IPS DF 19.7 (cell line): ENCODE measurements around the gene CPNE4.

Experiments used
- DNase-seq: peaks from one replicate; pipeline ENCODE4 v3.0.0-alpha.2; 2013; ENCODE audit warnings: low read depth, low spot score

Gene CPNE4

DNA sequence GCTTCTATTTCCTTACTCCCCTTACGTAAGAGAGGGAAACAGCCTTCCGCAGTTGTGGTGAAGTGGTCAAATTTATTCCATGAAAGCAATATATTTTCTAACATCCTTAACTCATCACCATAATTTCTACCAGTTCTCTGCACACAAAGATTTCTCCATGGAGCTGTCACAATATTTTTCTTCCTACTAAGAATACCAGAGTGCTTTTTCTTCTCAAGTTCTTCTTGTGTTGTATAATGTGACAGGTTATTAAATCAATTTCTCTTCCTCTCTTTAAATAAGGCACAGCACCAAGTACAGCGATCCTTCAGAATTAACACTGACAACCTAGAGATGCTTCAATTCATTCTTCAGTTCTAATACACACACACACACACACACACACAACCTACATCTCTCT lies 153.0 kb downstream of the CPNE4 start:
- no peak for DNase-seq

GRCh38 chr3:131880948-131881347 lies 153.9 kb downstream of the CPNE4 start:
- DNase-seq: no peak

- no peak for DNase-seq
These were observed 166.6 kb downstream of the CPNE4 start for GRCh38 chr3:131868203-131868602.

DNA sequence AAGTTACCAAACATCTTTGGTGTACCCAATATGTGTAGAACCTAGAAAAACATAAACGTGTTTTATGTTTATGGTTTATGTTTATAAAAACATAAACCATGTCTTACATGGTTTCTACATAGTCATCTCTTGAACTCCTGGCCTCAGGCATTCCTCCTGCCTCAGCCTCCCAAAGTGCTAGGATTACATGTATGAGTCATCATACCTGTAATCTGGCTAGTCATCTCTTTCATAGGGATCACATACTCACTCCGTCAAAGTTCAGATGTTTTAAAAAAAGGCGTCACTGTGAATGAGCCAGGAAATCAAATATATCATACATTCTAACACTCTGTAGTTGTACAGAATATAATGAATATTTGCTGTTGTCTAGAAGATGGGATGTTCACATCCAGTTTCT lies 178.6 kb downstream of the CPNE4 start:
- no peak for DNase-seq

GRCh38 chr3:131850223-131850622 lies 184.6 kb downstream of the CPNE4 start:
- DNase-seq: no peak

- DNase-seq: no peak
These were observed 185.2 kb downstream of the CPNE4 start for GRCh38 chr3:131849616-131850015.

GRCh38 chr3:131847966-131848510 lies 186.8 kb downstream of the CPNE4 start:
- DNase-seq: no peak

DNA sequence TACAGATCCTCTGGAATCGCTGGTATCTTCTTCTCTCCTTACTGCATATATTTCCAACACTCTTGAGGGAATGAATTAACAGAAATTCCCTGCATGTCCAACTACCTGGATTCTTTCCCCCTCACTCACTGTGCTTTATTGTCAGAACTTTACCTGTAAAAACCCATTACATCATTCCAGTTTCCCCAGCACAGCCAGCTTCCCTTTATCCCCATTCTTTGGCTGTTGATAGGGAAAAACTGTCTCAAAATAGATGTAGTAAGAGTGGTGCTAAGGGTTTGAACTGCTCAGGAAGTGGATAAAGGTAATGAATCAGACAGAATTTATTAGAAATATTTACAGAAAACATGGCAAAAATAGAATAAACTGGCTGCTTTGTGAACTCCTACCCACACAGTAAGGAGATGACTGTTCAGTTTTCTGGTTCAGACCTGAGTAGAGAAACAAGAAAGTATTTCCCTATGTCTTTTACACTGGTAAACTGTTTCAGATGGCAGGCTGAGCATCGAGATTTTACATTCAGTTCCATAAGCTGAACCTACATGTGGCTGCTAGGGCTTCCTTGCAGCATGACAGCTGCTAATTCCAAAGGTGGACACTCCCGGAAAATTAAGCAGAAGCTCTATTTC lies 188.4 kb downstream of the CPNE4 start:
- DNase-seq: no peak

GRCh38 chr3:131843174-131843573 lies 191.6 kb downstream of the CPNE4 start:
- DNase-seq: no peak

DNA sequence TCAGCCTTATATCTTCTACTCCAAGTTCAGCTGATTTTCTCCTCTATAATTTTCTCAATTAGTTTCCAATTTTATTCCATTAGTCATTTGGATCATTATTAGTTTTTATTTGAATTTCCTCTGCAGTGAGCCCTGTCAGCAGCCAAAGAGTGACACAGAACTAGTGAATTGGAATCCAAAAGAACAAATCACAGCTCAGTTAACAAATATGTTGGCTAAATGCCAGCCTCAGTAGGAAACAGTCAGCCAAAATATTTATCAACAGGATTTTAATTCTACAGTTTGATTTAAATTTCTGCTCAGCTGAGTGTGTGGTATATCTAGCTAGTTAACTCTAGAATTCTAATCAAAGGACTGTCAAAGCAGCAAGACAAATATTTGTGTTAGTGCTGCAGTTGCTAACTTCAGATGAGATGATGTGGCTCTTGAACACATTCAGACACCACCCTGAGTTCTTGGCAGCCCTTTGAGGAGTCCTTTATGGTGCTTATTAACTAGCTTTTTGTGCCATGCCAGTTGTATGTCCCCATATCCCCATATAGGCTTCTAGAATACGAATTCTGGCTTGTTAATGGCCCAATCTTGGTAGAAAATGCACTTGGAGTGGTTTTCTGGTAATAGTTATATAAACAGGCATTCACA lies 194.5 kb downstream of the CPNE4 start:
- DNase-seq: no peak

DNA sequence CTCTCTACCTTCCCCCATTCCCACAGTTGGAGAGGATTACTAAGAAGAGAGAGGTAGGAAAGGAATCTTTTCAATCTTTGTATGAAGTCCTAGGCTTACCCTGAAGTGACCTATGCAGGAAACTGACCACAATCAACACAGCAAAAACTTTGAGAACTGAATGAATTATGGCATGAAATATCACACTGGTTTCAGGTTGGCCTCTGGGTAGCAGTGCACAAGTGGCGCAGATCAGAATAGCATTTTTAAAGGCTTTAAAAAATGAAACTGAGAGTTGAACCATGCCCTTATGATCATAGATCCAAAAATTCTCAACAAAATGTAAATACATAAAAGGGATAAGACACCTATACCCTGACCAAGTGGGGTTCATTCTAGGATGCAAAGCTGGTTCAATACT lies 198.9 kb downstream of the CPNE4 start:
- no peak for DNase-seq

GRCh38 chr3:131831608-131832007 lies 203.2 kb downstream of the CPNE4 start:
- no peak for DNase-seq

DNA sequence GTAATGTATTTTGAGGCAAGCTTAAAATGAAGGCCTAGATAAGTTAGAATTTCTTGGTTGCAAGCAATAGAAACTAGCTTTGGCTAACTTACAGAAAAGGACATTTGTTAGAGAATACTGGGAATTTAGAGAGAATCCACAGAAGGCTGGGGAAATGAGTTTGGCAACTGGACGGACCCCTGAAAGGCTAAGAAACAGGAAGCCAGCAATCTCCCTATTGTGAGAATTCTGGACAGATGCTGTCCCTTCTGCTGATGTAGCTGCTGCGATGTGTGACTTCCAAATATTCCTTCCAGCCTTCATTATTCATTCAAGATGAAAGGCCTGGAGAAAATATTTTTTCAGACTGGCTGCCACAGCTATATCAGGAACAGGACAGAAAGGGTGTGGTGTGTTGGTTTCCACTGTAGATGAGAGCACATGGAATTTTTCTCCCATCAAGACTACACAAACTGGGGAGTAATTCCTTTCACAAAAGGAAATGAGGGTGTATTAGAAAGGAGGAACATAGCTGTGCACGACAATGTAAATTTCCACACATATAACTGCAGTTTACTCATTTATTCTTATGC lies 213.5 kb downstream of the CPNE4 start:
- no peak for DNase-seq

DNA sequence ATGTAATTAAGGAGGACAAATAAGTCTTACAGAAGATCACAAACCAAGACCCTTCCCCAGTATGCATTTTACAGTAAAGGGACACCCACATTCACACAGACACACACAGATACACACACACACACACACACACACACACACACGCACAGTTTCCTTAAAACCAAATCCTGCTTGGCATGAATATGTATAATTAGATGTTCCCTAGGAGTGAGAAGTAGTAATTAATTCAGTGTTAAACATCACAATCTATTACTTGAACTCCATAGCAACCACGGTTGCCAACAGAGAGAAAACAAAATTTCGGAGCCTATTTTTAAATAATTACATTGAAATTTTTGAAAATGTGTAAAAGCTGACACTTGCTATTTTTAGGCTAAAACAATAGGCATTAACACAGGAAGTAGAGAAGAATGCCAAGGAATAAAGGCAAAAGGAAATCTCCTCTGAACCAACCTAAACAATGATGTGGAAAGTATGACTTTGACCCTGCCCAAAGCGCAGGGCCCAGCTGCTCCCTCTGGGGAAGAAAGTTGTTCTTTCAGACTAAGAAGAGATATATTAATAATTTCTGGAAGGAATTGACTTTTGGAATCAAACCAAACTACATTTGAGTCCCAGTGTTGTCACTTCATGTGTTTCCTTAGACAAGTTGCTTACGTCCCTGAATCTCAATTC lies 215.3 kb downstream of the CPNE4 start:
- no peak for DNase-seq

GRCh38 chr3:131812433-131812832 lies 222.4 kb downstream of the CPNE4 start:
- DNase-seq: no peak

GRCh38 chr3:131811481-131811880 lies 223.3 kb downstream of the CPNE4 start:
- DNase-seq: no peak

DNA sequence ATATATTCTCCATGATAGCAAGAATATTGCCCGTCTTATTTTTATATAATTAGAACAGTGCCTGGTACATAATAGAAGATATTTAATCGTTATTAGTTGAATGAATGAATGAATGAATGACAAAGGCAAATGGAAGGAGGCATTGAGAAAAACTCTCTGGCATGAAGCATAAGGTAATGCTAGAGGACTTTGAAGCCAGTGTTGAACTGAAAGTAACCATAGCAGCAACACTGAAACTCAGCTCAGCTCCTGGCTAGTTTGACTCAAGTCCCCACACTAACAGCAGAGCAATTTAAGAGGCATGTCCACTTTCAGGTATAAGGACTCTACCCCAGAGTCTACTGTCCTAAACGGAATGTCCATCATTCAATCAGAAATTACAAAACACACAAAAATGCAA lies 227.0 kb downstream of the CPNE4 start:
- no peak for DNase-seq

DNA sequence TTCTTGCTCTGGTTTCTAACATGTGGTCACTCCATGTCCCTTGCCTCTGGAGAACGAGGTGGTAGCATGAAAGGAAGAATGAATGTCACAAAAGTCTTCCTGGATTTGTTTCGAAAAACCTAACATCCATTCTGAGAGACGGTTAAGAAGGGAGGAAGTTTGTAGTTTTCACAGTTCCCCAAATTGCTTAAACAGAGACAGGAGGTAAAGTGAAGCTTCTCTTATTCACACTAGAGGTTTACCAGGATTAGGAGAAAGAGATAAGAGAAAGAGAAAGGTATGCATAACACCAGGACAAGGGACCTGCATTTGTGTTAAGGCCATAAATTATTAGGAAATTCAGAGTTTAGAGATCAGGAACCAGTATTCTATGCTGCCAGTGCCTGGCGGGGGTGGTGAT lies 228.1 kb downstream of the CPNE4 start:
- DNase-seq: no peak

DNA sequence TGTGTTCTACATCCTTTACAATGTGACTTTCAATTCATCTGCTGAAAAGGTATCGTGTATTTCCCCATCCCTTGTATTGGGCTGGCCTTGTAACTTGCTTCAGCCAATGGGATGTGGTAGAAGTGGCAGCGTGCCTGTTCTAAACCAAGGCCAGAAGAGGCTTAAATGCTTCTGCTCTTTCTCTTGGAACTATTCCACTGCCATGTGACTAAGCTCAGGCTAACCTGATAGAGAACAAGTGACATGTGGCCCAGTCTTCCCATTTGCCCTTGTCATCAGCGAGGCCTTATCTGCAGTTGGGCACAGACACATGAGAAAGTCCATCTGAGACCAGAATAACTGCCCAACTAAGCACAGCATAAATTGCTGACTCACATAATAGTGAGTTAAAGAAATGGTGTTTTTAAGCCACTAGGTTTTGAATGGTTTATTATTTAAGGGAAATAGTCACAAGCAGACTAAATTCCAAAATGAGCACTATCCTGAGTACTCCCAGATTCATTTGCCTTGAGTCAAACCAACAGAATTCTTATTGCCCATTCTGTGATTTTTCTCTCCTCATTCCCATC lies 230.2 kb downstream of the CPNE4 start:
- DNase-seq: no peak

GRCh38 chr3:131803113-131803512 lies 231.7 kb downstream of the CPNE4 start:
- DNase-seq: no peak

DNA sequence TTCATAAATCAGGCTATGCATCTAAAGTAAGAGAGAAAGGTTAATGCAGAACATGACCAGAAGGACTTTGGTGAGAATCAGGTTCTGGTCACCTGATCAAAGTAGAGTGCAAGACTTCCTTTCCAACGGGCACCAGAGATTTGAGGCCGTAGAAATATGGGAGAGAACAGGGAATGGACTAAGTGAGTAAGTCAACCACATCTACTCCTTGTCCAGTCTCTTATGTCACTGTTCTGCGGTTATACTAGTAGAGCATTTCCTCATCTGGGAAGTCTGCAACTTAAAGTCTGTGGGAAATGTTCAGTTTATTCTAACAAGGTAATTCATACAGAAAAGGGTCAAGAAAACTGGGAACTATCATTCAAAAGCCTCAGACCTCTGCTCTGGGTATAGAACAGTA lies 232.8 kb downstream of the CPNE4 start:
- no peak for DNase-seq

GRCh38 chr3:131801566-131801965 lies 233.2 kb downstream of the CPNE4 start:
- DNase-seq: no peak
